Right lobe of liver (tissue), 4 donors: ENCODE data around the gene IRX6.

Source experiments
- CTCF ChIP-seq, 4 donors: fragments of 200-600 bp in 3 of 4; fragments of 450-650 bp in 1 of 4; IDR thresholded peaks; one replicate each; pipeline versions ENCODE4 v1.5.1 to v1.8.0; 2016 to 2022; ENCODE audit warnings: antibody characterized with exemption in 4 of 4, mild to moderate bottlenecking in 2 of 4
- POLR2A ChIP-seq: fragments of 450-650 bp; IDR thresholded peaks from one replicate; pipeline ENCODE4 v1.6.1; 2017; ENCODE audit warnings: antibody characterized with exemption, mild to moderate bottlenecking
- donor health status: DM: no; HTN: no; CAD: no.
- donor health status: DM: no; HTN: no; CAD: no.
- donor health status: DM: no; HTN: yes; CAD: no.

- TF ChIP-seq CTCF (IDR thresholded peaks at IDR 0.05) = no peak
- no peak for TF ChIP-seq POLR2A
These were observed 9.7 kb downstream of the IRX6 start for GRCh38 chr16:55333684-55334083.
